K562 (cell line): ENCODE results near the gene C2orf69. TPM values are rescaled to one million over a fixed set of nuclear protein-coding genes. Genes with fewer than 3 reads are reported as not detected.

Source experiments
- ATAC-seq: fragments of 200-7000 bp; cut with Tn5 transposase; 3 replicates; pipeline ENCODE4 v1.9.1; 2020; ENCODE audit warnings: moderate library complexity
- BruUV-seq: library from RNA; stranded (reverse); fragments of 400-500 nt; replicated peaks from 2 replicates; lab custom pipeline; 2021; lab: Mats Ljungman, UMichigan
- CTCF ChIA-PET: fragments of 300-600 bp; formaldehyde crosslinking; extraction: SDS; loops from one replicate; lab custom pipeline; 2021; ENCODE audit warnings: low intra/inter-chr PET ratio; lab: Yijun Ruan, JAX
- POLR2A ChIA-PET: fragments of 300-600, 350-650 bp; sonication (Branson Sonifier 250); formaldehyde crosslinking; extraction: SDS; loops from one replicate; lab custom pipeline; 2021; ENCODE audit warnings: antibody characterized with exemption, inconsistent platforms; lab: Yijun Ruan, JAX
- DNase-seq, 4 experiments: peaks; one replicate each; pipeline versions ENCODE4 v3.0.0 to v3.0.0-alpha.2; 2011 to 2018; ENCODE audit warnings: low spot score in 3 of 4, mixed read lengths in 3 of 4; ENCODE audit errors: extremely low read depth in 1 of 4
- FAIRE-seq: peaks from 2 replicates; lab custom pipeline; 2011; peaks lifted over from hg19 to GRCh38; lab: Jason Lieb, UNC
- H2AFZ ChIP-seq: 2 replicates; pipeline ENCODE4 v1.6.0; 2011; ENCODE audit warnings: low read depth, low read length, control low read depth, inconsistent platforms
- H3K27ac ChIP-seq: fragments of 200-600 bp; 3 replicates; pipeline ENCODE4 v1.8.0; 2011; ENCODE audit warnings: low read depth, mild to moderate bottlenecking, control low read depth, inconsistent platforms, low read length, moderate library complexity, mixed read lengths; ENCODE audit errors: extremely low read depth
- H3K27me3 ChIP-seq, 2 experiments: fragments of 300-600 bp in 1 of 2; 2 replicates in 1 of 2; 3 replicates in 1 of 2; pipeline versions ENCODE4 v1.6.0 to v1.8.0; 2011; ENCODE audit warnings: inconsistent platforms in 2 of 2, low read length in 2 of 2, mild to moderate bottlenecking in 1 of 2, mixed read lengths in 1 of 2, moderate library complexity in 1 of 2; ENCODE audit not compliant: control insufficient read depth in 2 of 2, insufficient read depth in 2 of 2
- H3K36me3 ChIP-seq: fragments of 300-600 bp; 3 replicates; pipeline ENCODE4 v1.8.0; 2011; ENCODE audit warnings: mild to moderate bottlenecking, low read length, inconsistent platforms; ENCODE audit not compliant: control insufficient read depth, insufficient read depth
- H3K4me1 ChIP-seq, 2 experiments: fragments of 200-600 bp in 1 of 2; replicated peaks in 1 of 2; 2 replicates in 1 of 2; 3 replicates in 1 of 2; pipeline versions ENCODE4 v1.5.1 to v1.8.0; 2011; ENCODE audit warnings: inconsistent platforms in 2 of 2, low read length in 2 of 2, mild to moderate bottlenecking in 1 of 2, mixed read lengths in 1 of 2, moderate library complexity in 1 of 2; ENCODE audit not compliant: control insufficient read depth in 2 of 2, insufficient read depth in 2 of 2
- H3K4me2 ChIP-seq: 2 replicates; pipeline ENCODE4 v1.6.1; 2011; ENCODE audit warnings: low read length, control low read depth, inconsistent platforms, mixed read lengths; ENCODE audit not compliant: insufficient read depth
- H3K4me3 ChIP-seq: fragments of 200-600 bp; sonication (generic), shearing (Covaris generic); 2 replicates; pipeline ENCODE4 v1.5.1; 2016; ENCODE audit warnings: control low read depth, inconsistent platforms
- H3K79me2 ChIP-seq: fragments of 200-600 bp; 3 replicates; pipeline ENCODE4 v1.8.0; 2011; ENCODE audit warnings: low read length, inconsistent platforms; ENCODE audit not compliant: control insufficient read depth, insufficient read depth
- H3K9ac ChIP-seq, 2 experiments: 2 replicates each; pipeline versions ENCODE4 v1.6.0 to v1.6.1; 2011; ENCODE audit warnings: low read depth in 2 of 2, low read length in 2 of 2, control low read depth in 1 of 2, inconsistent platforms in 1 of 2, mild to moderate bottlenecking in 1 of 2, mixed read lengths in 1 of 2; ENCODE audit not compliant: insufficient read depth in 1 of 2
- H3K9me1 ChIP-seq: one replicate; pipeline ENCODE4 v1.6.0; 2011; ENCODE audit warnings: inconsistent platforms, mild to moderate bottlenecking, low read length, moderate library complexity; ENCODE audit not compliant: control insufficient read depth, insufficient read depth
- H3K9me3 ChIP-seq: replicated peaks from 2 replicates; pipeline ENCODE4 v1.5.1; 2011; ENCODE audit warnings: low read depth, low read length, inconsistent platforms; ENCODE audit not compliant: control insufficient read depth, insufficient read depth
- H4K20me1 ChIP-seq: replicated peaks from 2 replicates; pipeline ENCODE4 v1.6.1; 2011; ENCODE audit warnings: low read length, inconsistent platforms, mixed read lengths; ENCODE audit not compliant: control insufficient read depth, insufficient read depth
- CREB1 ChIP-seq, 2 experiments: sonication (generic) in 1 of 2; formaldehyde crosslinking in 1 of 2; IDR thresholded peaks; 2 replicates each; pipeline versions ENCODE4 v1.6.1 to v1.8.0; 2012 to 2022; ENCODE audit warnings: inconsistent platforms in 1 of 2, mild to moderate bottlenecking in 1 of 2, missing genetic modification reagents in 1 of 2, moderate library complexity in 1 of 2
- HNRNPK ChIP-seq: fragments of 200-400 bp; formaldehyde crosslinking; IDR thresholded peaks from one replicate; pipeline ENCODE4 v1.6.1; 2018; ENCODE audit warnings: mild to moderate bottlenecking, low read depth, low read length; ENCODE audit not compliant: poor library complexity, severe bottlenecking
- IRF2 ChIP-seq: sonication (generic); formaldehyde crosslinking; IDR thresholded peaks from 2 replicates; pipeline ENCODE4 v1.8.1; 2022; ENCODE audit warnings: mild to moderate bottlenecking, missing genetic modification reagents
- LCOR ChIP-seq: sonication (generic); formaldehyde crosslinking; IDR thresholded peaks from 2 replicates; pipeline ENCODE4 v1.8.0; 2022; ENCODE audit warnings: mild to moderate bottlenecking, missing genetic modification reagents
- MED1 ChIP-seq: sonication (generic); formaldehyde crosslinking; IDR thresholded peaks from 2 replicates; pipeline ENCODE4 v1.8.1; 2023; ENCODE audit warnings: missing genetic modification reagents, borderline replicate concordance
- NCOA6 ChIP-seq: fragments of 450-650 bp; IDR thresholded peaks from 2 replicates; pipeline ENCODE4 v1.6.1; 2017; ENCODE audit warnings: mild to moderate bottlenecking
- PRPF4 ChIP-seq: fragments of 200-400 bp; formaldehyde crosslinking; IDR thresholded peaks from one replicate; pipeline ENCODE4 v1.6.1; 2017; ENCODE audit warnings: low read length, low read depth, mild to moderate bottlenecking; ENCODE audit not compliant: insufficient read depth, poor library complexity, severe bottlenecking
- SMARCE1 ChIP-seq: fragments of 450-650 bp; IDR thresholded peaks from 2 replicates; pipeline ENCODE4 v1.7.1; 2016; ENCODE audit warnings: mild to moderate bottlenecking
- SREBF2 ChIP-seq: sonication (generic); formaldehyde crosslinking; IDR thresholded peaks from 2 replicates; pipeline ENCODE4 v1.4.0; 2020; ENCODE audit warnings: mild to moderate bottlenecking, missing genetic modification reagents
- SRSF7 ChIP-seq: fragments of 200-400 bp; formaldehyde crosslinking; optimal IDR thresholded peaks from 2 replicates; pipeline ENCODE3; 2017; ENCODE audit warnings: mild to moderate bottlenecking, low read depth, low read length
- TFAP4 ChIP-seq: sonication (generic); formaldehyde crosslinking; IDR thresholded peaks from 2 replicates; pipeline ENCODE4 v1.8.0; 2022; ENCODE audit warnings: missing genetic modification reagents, mild to moderate bottlenecking, moderate library complexity, borderline replicate concordance
- ZFPM2 ChIP-seq: fragments of 250-450 bp; sonication (Bioruptor Pico); IDR thresholded peaks from 2 replicates; pipeline ENCODE4 v1.5.1; 2022; ENCODE audit warnings: mild to moderate bottlenecking
- ZNF76 ChIP-seq: fragments of 250-450 bp; sonication (Bioruptor Pico); IDR thresholded peaks from 2 replicates; pipeline ENCODE4 v1.4.0; 2020; ENCODE audit warnings: mild to moderate bottlenecking, moderate library complexity, borderline replicate concordance
- ZNF766 ChIP-seq: fragments of 200-800 bp; sonication (Bioruptor generic); conservative IDR thresholded peaks from 2 replicates; pipeline ENCODE4 v1.6.1; 2016; ENCODE audit warnings: missing genetic modification characterization, missing compliant biosample characterization
- ZNF785 ChIP-seq: fragments of 250-450 bp; sonication (Bioruptor Pico); IDR thresholded peaks from 2 replicates; pipeline ENCODE4 v1.4.0; 2020; ENCODE audit warnings: mild to moderate bottlenecking
- WGBS: fragments of 100-300 bp; shearing (Covaris generic); methylation state at CpG from one replicate; pipeline ENCODE4 v1.1.6; 2016; ENCODE audit warnings: low coverage, mixed read lengths; ENCODE audit not compliant: insufficient coverage; ENCODE audit errors: missing lambda C conversion rate; 5-methylcytosine and 5-hydroxymethylcytosine counted together
- in situ Hi-C: fragments of 300-500 bp; cut with MboI; formaldehyde crosslinking; loops from 4 replicates; pipeline ENCODE4 v1.15.0; 2018; ENCODE audit warnings: inconsistent platforms, mixed read lengths
- intact Hi-C: fragments of 100-400 bp; cut with micrococcal nuclease; formaldehyde crosslinking; loops from 2 replicates; pipeline ENCODE4 v1.14.2; 2022
- polyA plus RNA-seq, 8 experiments: library from polyadenylated mRNA; depleted of rRNA in 4 of 8; stranded (reverse) in 5 of 8; unstranded in 3 of 8; fragments of >200 nt; fragmentation: Nextera tagmentation in 2 of 8; fragmentation: Illumina TruSeq in 1 of 8; extraction: Ambion mirVana in 2 of 8; extraction: Trizol in 1 of 8; gene quantifications; 2 replicates each; pipeline versions ENCODE4 v1.2.1 to v1.2.3, GENCODE V29; 2011 to 2014; ENCODE audit warnings: inconsistent platforms in 1 of 8, missing spikeins in 1 of 8
- total RNA-seq, 7 experiments: library from RNA; depleted of rRNA in 6 of 7; stranded (reverse); fragments of >200 nt in 6 of 7; fragmentation: Illumina TruSeq in 2 of 7; extraction: Trizol in 2 of 7; gene quantifications; 2 replicates each; pipeline versions ENCODE4 v1.2.1 to v1.2.3, GENCODE V29; 2011 to 2021; ENCODE audit warnings: low replicate concordance in 1 of 7
- TF ChIP-seq, protein P1 (sequence below): fragments of 200-800 bp; sonication (Bioruptor generic); IDR thresholded peaks from 2 replicates; pipeline ENCODE4 v1.6.1; 2016; ENCODE audit warnings: missing genetic modification characterization, missing compliant biosample characterization

C2orf69 gene
- total and polyA plus RNA-seq, 9 of the 15 experiments (the other 6 are each of a cell fraction or from before 2014, with no cell fraction given), result 3.4 to 9.8 (median 5.7) TPM

- Histone ChIP-seq H3K27me3 (no peaks in the 10 kb centered on the region), H3K27ac (no peak overlapping the region), H3K4me3 (no peak overlapping the region), H3K9me1 (no peaks in the 10 kb centered on the region), H3K79me2 (no peaks in the 10 kb centered on the region), H3K9me3 (no peaks in the 10 kb centered on the region), H2AFZ (no peak overlapping the region), H3K36me3 (no peaks in the 10 kb centered on the region), H3K4me2 (no peak overlapping the region), H3K4me1 (no peaks in the 10 kb centered on the region), H4K20me1 (no peaks in the 10 kb centered on the region), H3K9ac (no peak overlapping the region)
- WGBS, result 7% methylated on average over 3 of the region's 3 CpGs
- intact Hi-C loops (no loop called here), in situ Hi-C loops (no loop called here)
- no peak for FAIRE-seq
- ChIA-PET POLR2A (no interaction called here), CTCF (no interaction called here)
- BruUV-seq, result no TSS peak
- ATAC-seq, result no peak
- no peak for DNase-seq
- no peak for TF ChIP-seq IRF2 (CRISPR knock-in tag)
- no peak for TF ChIP-seq SREBF2 (CRISPR knock-in tag)
- no peak for TF ChIP-seq SMARCE1
- no peak for TF ChIP-seq ZFPM2
- no peak for TF ChIP-seq ZNF76
- TF ChIP-seq HNRNPK, result no peak
- TF ChIP-seq SRSF7, result no peak
- TF ChIP-seq CREB1 (IDR thresholded peaks at IDR 0.05), result no peak
- TF ChIP-seq CREB1 (CRISPR knock-in tag; IDR thresholded peaks at IDR 0.05), result no peak
- TF ChIP-seq ZNF785 (CRISPR knock-in tag), result no peak
- TF ChIP-seq NCOA6, result no peak
- TF ChIP-seq MED1 (CRISPR knock-in tag), result no peak
- TF ChIP-seq LCOR, result no peak
- TF ChIP-seq, protein P1, sequence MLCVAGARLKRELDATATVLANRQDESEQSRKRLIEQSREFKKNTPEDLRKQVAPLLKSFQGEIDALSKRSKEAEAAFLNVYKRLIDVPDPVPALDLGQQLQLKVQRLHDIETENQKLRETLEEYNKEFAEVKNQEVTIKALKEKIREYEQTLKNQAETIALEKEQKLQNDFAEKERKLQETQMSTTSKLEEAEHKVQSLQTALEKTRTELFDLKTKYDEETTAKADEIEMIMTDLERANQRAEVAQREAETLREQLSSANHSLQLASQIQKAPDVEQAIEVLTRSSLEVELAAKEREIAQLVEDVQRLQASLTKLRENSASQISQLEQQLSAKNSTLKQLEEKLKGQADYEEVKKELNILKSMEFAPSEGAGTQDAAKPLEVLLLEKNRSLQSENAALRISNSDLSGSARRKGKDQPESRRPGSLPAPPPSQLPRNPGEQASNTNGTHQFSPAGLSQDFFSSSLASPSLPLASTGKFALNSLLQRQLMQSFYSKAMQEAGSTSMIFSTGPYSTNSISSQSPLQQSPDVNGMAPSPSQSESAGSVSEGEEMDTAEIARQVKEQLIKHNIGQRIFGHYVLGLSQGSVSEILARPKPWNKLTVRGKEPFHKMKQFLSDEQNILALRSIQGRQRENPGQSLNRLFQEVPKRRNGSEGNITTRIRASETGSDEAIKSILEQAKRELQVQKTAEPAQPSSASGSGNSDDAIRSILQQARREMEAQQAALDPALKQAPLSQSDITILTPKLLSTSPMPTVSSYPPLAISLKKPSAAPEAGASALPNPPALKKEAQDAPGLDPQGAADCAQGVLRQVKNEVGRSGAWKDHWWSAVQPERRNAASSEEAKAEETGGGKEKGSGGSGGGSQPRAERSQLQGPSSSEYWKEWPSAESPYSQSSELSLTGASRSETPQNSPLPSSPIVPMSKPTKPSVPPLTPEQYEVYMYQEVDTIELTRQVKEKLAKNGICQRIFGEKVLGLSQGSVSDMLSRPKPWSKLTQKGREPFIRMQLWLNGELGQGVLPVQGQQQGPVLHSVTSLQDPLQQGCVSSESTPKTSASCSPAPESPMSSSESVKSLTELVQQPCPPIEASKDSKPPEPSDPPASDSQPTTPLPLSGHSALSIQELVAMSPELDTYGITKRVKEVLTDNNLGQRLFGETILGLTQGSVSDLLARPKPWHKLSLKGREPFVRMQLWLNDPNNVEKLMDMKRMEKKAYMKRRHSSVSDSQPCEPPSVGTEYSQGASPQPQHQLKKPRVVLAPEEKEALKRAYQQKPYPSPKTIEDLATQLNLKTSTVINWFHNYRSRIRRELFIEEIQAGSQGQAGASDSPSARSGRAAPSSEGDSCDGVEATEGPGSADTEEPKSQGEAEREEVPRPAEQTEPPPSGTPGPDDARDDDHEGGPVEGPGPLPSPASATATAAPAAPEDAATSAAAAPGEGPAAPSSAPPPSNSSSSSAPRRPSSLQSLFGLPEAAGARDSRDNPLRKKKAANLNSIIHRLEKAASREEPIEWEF (CRISPR knock-in tag), result no peak
- no peak for TF ChIP-seq TFAP4 (CRISPR knock-in tag)
- no peak for TF ChIP-seq PRPF4
- TF ChIP-seq ZNF766, result no peak
These were observed 48.3 kb upstream of the C2orf69 start for GRCh38 chr2:199862788-199863187.
